OCI-LY1 (cell line): Measurements from ENCODE around the gene TCP1.

Experiments used
- EZH2 ChIP-seq: fragments of 200-600 bp; sonication (generic), shearing (Covaris generic); IDR thresholded peaks from 2 replicates; pipeline ENCODE4 v1.8.0; 2017; ENCODE audit warnings: borderline replicate concordance, mixed run types, mild to moderate bottlenecking, antibody characterized with exemption, low read length, moderate library complexity, mixed read lengths
- TF ChIP-seq, protein P1 (sequence below): fragments of 200-600 bp; sonication (generic), shearing (Covaris generic); IDR thresholded peaks from 2 replicates; pipeline ENCODE4 v1.5.1; 2017; ENCODE audit warnings: mild to moderate bottlenecking, antibody characterized with exemption, low read length, moderate library complexity, mixed read lengths

DNA sequence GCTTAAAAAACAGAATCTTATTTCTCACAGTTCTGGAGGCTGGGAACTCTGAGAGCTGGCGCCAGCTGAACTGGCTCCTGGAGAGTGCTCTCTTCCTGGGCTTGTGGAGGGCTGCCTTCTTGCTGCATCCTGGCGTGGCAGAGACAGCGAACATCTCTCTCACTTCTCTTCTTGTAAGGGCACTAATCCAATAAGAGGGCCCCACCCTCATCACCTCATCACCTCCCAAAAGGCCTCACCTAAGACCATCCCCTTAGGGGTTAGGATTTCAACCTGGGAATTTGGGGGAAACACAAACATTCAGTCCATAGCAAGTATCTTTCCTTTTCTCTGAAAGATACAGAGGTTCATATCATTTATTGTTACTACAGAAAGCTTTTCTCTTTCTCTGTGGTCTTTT lies 34.6 kb upstream of the TCP1 start:
- TF ChIP-seq, protein P1, sequence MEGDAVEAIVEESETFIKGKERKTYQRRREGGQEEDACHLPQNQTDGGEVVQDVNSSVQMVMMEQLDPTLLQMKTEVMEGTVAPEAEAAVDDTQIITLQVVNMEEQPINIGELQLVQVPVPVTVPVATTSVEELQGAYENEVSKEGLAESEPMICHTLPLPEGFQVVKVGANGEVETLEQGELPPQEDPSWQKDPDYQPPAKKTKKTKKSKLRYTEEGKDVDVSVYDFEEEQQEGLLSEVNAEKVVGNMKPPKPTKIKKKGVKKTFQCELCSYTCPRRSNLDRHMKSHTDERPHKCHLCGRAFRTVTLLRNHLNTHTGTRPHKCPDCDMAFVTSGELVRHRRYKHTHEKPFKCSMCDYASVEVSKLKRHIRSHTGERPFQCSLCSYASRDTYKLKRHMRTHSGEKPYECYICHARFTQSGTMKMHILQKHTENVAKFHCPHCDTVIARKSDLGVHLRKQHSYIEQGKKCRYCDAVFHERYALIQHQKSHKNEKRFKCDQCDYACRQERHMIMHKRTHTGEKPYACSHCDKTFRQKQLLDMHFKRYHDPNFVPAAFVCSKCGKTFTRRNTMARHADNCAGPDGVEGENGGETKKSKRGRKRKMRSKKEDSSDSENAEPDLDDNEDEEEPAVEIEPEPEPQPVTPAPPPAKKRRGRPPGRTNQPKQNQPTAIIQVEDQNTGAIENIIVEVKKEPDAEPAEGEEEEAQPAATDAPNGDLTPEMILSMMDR, result no peak
- no peak for TF ChIP-seq EZH2
